Right lobe of liver (tissue), 4 donors: ENCODE data around the gene SPAG6.

Experiments
- POLR2A ChIP-seq: fragments of 450-650 bp; IDR thresholded peaks from one replicate; pipeline ENCODE4 v1.6.1; 2017; ENCODE audit warnings: antibody characterized with exemption, mild to moderate bottlenecking
- TF ChIP-seq, protein P1 (sequence below), 4 donors: fragments of 200-600 bp in 3 of 4; fragments of 450-650 bp in 1 of 4; IDR thresholded peaks; one replicate each; pipeline versions ENCODE4 v1.5.1 to v1.8.0; 2016 to 2022; ENCODE audit warnings: antibody characterized with exemption in 4 of 4, mild to moderate bottlenecking in 2 of 4
- donor health status: DM: no; HTN: no; CAD: no.
- donor health status: DM: no; HTN: no; CAD: no.
- donor health status: DM: no; HTN: yes; CAD: no.

DNA sequence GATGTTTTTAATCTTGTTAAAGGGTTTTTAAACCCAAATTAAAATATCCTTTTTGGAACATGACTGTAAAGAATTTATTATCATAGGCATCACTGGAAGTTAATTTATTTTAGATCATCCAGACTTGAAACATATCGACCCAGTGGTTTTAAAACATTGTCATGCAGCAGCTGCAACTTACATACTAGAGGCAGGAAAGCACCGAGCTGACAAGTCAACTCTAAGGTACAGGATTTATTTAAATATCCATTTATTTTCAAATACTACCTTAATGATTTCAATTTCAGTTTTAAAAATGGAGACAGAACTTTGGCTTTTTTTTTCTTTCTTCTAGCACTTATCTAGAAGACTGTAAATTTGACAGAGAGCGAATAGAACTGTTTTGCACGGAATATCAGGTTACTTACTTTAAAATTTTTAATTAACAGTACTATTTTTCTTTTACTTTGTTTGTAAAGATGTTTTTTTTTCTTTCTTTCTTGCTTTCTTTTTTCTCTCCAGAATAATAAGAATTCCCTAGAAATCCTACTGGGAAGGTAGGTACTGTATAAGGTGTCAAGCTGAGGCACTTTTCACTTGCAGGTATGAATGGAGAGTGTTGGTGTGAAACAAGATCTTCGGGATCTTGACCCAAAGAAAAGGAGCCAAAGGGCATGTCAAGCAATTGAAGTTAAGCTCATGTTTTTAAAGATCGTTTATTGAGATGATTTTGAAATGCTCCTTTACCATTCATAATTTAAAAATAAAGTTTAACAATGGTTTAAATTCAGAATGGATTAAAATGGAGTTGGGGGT is 27.3 kb upstream of the SPAG6 start:
- TF ChIP-seq, protein P1, sequence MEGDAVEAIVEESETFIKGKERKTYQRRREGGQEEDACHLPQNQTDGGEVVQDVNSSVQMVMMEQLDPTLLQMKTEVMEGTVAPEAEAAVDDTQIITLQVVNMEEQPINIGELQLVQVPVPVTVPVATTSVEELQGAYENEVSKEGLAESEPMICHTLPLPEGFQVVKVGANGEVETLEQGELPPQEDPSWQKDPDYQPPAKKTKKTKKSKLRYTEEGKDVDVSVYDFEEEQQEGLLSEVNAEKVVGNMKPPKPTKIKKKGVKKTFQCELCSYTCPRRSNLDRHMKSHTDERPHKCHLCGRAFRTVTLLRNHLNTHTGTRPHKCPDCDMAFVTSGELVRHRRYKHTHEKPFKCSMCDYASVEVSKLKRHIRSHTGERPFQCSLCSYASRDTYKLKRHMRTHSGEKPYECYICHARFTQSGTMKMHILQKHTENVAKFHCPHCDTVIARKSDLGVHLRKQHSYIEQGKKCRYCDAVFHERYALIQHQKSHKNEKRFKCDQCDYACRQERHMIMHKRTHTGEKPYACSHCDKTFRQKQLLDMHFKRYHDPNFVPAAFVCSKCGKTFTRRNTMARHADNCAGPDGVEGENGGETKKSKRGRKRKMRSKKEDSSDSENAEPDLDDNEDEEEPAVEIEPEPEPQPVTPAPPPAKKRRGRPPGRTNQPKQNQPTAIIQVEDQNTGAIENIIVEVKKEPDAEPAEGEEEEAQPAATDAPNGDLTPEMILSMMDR (IDR thresholded peaks at IDR 0.05), result no peak
- TF ChIP-seq POLR2A, result no peak
